ENCODE data around the gene ZDHHC14. TPM values are rescaled to one million over a fixed set of nuclear protein-coding genes. Genes with fewer than 3 reads are reported as not detected.
"Not testable (repeated sequence)": the region's sequence is repeated elsewhere in the genome, so short reads cannot be mapped to it uniquely, and the experiment has no call there.

The ZDHHC14 gene
- total RNA-seq, 2 experiments from 2014 or later, result 1.3 to 1.6 TPM

DNA sequence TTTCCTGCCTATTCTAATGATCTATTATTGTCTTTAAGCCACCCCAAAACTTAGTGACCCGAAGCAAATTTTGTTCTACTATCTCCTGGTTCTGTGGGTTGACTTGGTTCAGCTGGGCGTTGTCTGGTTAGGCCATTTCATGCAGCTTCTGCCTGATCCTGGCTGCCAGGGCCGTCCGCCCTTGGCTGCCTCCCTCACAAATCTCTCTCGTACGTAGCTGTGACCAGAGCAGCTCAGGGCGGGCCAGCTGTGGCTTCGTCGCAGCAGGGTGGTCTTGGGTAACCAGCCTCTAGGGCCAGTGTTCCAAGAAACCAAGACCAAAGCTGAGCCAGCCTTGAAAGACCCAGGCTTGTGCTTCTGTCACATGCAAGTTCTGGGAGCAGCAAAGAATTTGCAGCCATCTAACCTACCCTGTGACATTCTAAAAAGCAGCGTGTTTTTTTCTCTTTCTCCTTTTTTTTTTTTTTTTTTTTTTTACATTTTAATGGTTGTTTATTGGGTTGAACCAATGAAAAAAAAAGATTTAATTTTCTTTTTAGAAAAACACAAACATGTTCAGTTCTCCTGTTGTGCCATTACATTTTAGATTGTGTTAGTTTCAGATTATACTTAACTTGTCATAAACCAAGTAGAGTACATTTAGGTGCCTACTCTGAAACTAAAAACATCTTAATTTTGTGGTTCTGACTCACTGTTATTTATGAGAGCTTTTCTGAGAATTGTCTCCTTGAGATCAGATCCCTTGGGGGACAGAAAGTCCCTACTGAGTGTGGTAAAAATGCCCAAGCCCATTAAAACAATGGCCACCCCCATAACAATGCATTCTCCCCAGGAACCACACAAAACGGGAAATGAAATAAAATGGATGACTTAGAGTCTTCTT is 83.9 kb downstream of the ZDHHC14 start:
- Histone ChIP-seq H3K27ac (ENCODE audit: low read depth in 1 of 2, low read length in 2 of 2) (no peak overlapping the region), H3K9me3 (ENCODE audit: control insufficient read depth in 1 of 2, insufficient read depth in 1 of 2, low read length in 2 of 2) (no peaks in the 10 kb centered on the region), H3K36me3 (ENCODE audit: insufficient read depth, low read length) (no peaks in the 10 kb centered on the region), H3K4me3 (ENCODE audit: low read length) (no peak overlapping the region), H3K4me1 (ENCODE audit: insufficient read depth, low read length) (peaks cover 6% of the 10 kb centered on the region), H3K27me3 (ENCODE audit: control insufficient read depth in 1 of 2, insufficient read depth in 2 of 2, low read length in 2 of 2) (no peaks in the 10 kb centered on the region)
- TF ChIP-seq, protein P1, sequence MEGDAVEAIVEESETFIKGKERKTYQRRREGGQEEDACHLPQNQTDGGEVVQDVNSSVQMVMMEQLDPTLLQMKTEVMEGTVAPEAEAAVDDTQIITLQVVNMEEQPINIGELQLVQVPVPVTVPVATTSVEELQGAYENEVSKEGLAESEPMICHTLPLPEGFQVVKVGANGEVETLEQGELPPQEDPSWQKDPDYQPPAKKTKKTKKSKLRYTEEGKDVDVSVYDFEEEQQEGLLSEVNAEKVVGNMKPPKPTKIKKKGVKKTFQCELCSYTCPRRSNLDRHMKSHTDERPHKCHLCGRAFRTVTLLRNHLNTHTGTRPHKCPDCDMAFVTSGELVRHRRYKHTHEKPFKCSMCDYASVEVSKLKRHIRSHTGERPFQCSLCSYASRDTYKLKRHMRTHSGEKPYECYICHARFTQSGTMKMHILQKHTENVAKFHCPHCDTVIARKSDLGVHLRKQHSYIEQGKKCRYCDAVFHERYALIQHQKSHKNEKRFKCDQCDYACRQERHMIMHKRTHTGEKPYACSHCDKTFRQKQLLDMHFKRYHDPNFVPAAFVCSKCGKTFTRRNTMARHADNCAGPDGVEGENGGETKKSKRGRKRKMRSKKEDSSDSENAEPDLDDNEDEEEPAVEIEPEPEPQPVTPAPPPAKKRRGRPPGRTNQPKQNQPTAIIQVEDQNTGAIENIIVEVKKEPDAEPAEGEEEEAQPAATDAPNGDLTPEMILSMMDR (IDR thresholded peaks at IDR 0.05), result no peak
- H3K27me3 Mint-ChIP-seq, result no peaks in the 10 kb centered on the region
- CTCF ChIA-PET, result no interaction called here
- H3K4me1 Mint-ChIP-seq (ENCODE audit: low read depth), result no peaks in the 10 kb centered on the region
- intact Hi-C loops (cut with DNase I, micrococcal nuclease), result no loop called here
- ATAC-seq (ENCODE audit: poor library complexity) (no peak), DNase-seq (no peak)
- no peaks in the 10 kb centered on the region for H3K9me3 Mint-ChIP-seq
- H3K4me3 Mint-ChIP-seq, result no peak overlapping the region
- no peaks in the 10 kb centered on the region for H3K36me3 Mint-ChIP-seq (ENCODE audit: low read depth)
- POLR2A ChIA-PET, result interaction anchor here (0.6 kb wide), 1 partner anchor 17 kb away, joined by 3 read pairs; no protein-coding TSS in a partner anchor
- H3K27ac Mint-ChIP-seq, result no peak overlapping the region

DNA sequence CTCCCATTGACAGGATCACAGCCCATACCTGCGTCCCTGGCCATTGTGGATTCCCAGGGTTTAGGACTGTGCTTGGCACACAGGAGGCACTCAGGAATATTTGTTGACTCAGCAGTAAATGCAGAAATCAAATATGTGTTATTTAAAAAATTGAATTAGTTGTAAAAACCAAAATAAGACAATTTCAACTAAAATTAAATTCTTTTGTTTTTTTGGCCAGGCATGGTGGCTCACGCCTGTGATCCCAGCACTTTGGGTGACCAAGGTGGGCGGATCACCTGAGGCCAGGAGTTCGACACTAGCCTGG is 85.3 kb downstream of the ZDHHC14 start:
- Histone ChIP-seq H3K27ac (ENCODE audit: low read depth in 1 of 2, low read length in 2 of 2) (no peak overlapping the region), H3K27me3 (ENCODE audit: control insufficient read depth in 1 of 2, insufficient read depth in 2 of 2, low read length in 2 of 2) (no peaks in the 10 kb centered on the region), H3K9me3 (ENCODE audit: control insufficient read depth in 1 of 2, insufficient read depth in 1 of 2, low read length in 2 of 2) (no peaks in the 10 kb centered on the region), H3K36me3 (ENCODE audit: insufficient read depth, low read length) (no peaks in the 10 kb centered on the region), H3K4me3 (ENCODE audit: low read length) (no peak overlapping the region), H3K4me1 (ENCODE audit: insufficient read depth, low read length) (no peaks in the 10 kb centered on the region)
- Mint-ChIP-seq H3K36me3 (ENCODE audit: low read depth) (no peaks in the 10 kb centered on the region), H3K4me1 (ENCODE audit: low read depth) (no peaks in the 10 kb centered on the region), H3K27me3 (no peaks in the 10 kb centered on the region), H3K9me3 (no peaks in the 10 kb centered on the region), H3K4me3 (no peak overlapping the region), H3K27ac (no peak overlapping the region)
- DNase-seq (no peak), ATAC-seq (ENCODE audit: poor library complexity) (no peak)
- TF ChIP-seq, protein P1 (IDR thresholded peaks at IDR 0.05), result no peak
- POLR2A ChIA-PET, result no interaction called here
- CTCF ChIA-PET, result no interaction called here
- intact Hi-C loops (cut with DNase I, micrococcal nuclease), result no loop called here

DNA sequence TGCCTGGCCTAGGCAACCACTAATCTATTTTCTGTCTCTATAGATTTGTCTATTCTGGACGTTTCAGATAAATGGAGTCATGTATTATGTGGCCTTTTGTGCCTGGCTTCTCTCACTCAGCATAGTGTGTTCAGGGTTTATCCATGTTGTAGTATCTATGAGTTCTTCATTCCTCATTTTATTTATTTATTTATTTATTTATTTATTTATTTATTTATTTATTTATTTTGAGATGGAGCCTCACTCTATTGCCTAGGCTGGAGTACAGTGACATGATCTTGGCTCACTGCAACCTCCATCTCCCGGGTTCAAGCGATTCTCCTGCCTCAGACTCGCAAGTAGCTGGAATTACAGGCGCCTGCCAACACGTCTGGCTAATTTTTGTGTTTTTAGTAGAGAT is 86.3 kb downstream of the ZDHHC14 start:
- not testable (repeated sequence) for H3K36me3 ChIP-seq (ENCODE audit: insufficient read depth, low read length); H3K4me1 ChIP-seq (ENCODE audit: insufficient read depth, low read length)

DNA sequence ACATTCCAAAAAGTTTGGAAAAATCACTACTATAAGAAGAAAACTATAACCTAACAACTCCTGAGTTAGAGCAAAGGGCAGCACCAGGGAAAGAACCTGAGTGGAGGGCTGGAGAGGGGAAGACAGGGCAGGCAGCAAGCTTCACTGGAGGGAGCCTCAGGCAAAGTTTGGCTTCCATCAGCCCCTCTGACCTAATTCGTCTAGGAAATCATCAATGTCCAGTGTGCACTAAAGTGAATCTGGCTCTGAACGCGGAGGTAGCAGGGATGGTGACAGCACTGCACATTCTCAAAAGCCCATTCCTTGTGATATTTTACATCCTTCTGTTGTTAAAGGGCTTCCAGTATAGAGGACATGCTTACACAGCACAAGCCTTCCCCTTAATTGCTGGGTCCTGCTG is 87.1 kb downstream of the ZDHHC14 start:
- DNase-seq (no peak), ATAC-seq (ENCODE audit: poor library complexity) (no peak)
- Histone ChIP-seq H3K27ac (ENCODE audit: low read depth in 1 of 2, low read length in 2 of 2) (no peak overlapping the region), H3K4me1 (ENCODE audit: insufficient read depth, low read length) (no peaks in the 10 kb centered on the region), H3K36me3 (ENCODE audit: insufficient read depth, low read length) (no peaks in the 10 kb centered on the region), H3K4me3 (ENCODE audit: low read length) (no peak overlapping the region), H3K9me3 (ENCODE audit: control insufficient read depth in 1 of 2, insufficient read depth in 1 of 2, low read length in 2 of 2) (no peaks in the 10 kb centered on the region), H3K27me3 (ENCODE audit: control insufficient read depth in 1 of 2, insufficient read depth in 2 of 2, low read length in 2 of 2) (no peaks in the 10 kb centered on the region)
- ChIA-PET CTCF (no interaction called here), POLR2A (no interaction called here)
- intact Hi-C loops (cut with DNase I, micrococcal nuclease), result no loop called here
- TF ChIP-seq, protein P1 (IDR thresholded peaks at IDR 0.05), result no peak
- Mint-ChIP-seq H3K4me1 (ENCODE audit: low read depth) (no peaks in the 10 kb centered on the region), H3K4me3 (no peak overlapping the region), H3K36me3 (ENCODE audit: low read depth) (no peaks in the 10 kb centered on the region), H3K27ac (no peak overlapping the region), H3K9me3 (no peaks in the 10 kb centered on the region), H3K27me3 (no peaks in the 10 kb centered on the region)

More for the DNA sequence above, 86.3 kb downstream of the ZDHHC14 start:
- POLR2A ChIA-PET; H3K27ac ChIP-seq (ENCODE audit: low read depth in 1 of 2, low read length in 2 of 2); H3K4me3 ChIP-seq (ENCODE audit: low read length); ATAC-seq (ENCODE audit: poor library complexity); H3K4me1 Mint-ChIP-seq (ENCODE audit: low read depth); H3K36me3 Mint-ChIP-seq (ENCODE audit: low read depth); H3K27me3 ChIP-seq (ENCODE audit: control insufficient read depth in 1 of 2, insufficient read depth in 2 of 2, low read length in 2 of 2); intact Hi-C loops (cut with DNase I, micrococcal nuclease); H3K9me3 Mint-ChIP-seq; H3K4me3 Mint-ChIP-seq; H3K27ac Mint-ChIP-seq; H3K27me3 Mint-ChIP-seq; H3K9me3 ChIP-seq (ENCODE audit: control insufficient read depth in 1 of 2, insufficient read depth in 1 of 2, low read length in 2 of 2); DNase-seq; CTCF ChIA-PET: not testable (repeated sequence)
